NT2/D1 (cell line): ENCODE data around the gene TMEM238.

ENCODE experiments used
- YY1 ChIP-seq: IDR thresholded peaks from 2 replicates; pipeline ENCODE4 v1.6.1; 2011; ENCODE audit not compliant: insufficient read length, insufficient read depth
- ZNF274 ChIP-seq: IDR thresholded peaks from 2 replicates; pipeline ENCODE4 v1.6.1; 2011; ENCODE audit warnings: mild to moderate bottlenecking, low read depth, low read length

- TF ChIP-seq YY1: no peak
- TF ChIP-seq ZNF274: no peak
Measured at GRCh38 chr19:55400281-55401087, 16.4 kb upstream of the TMEM238 start.
